HEK293T (cell line): ENCODE results near the gene OTX2.

Experiments used
- CTCF ChIA-PET: fragments of 350-600 bp; formaldehyde crosslinking; extraction: SDS; loops from one replicate; lab custom pipeline; 2021; ENCODE audit warnings: antibody characterized with exemption, inconsistent platforms; lab: Yijun Ruan, JAX
- POLR2A ChIA-PET: fragments of 350-600 bp; formaldehyde crosslinking; extraction: SDS; loops from one replicate; lab custom pipeline; 2020; ENCODE audit warnings: antibody characterized with exemption, inconsistent platforms; lab: Yijun Ruan, JAX
- DNase-seq: peaks from one replicate; pipeline ENCODE4 v3.0.0; 2012; ENCODE audit warnings: mixed read lengths; ENCODE audit errors: extremely low spot score
- ARNT ChIP-seq: fragments of 450-650 bp; IDR thresholded peaks from 2 replicates; pipeline ENCODE4 v1.6.1; 2017; ENCODE audit warnings: mild to moderate bottlenecking
- BHLHE40 ChIP-seq: fragments of 450-650 bp; IDR thresholded peaks from 2 replicates; pipeline ENCODE4 v1.6.1; 2016; ENCODE audit warnings: mild to moderate bottlenecking, moderate library complexity, borderline replicate concordance
- CTBP1 ChIP-seq: fragments of 450-650 bp; IDR thresholded peaks from 2 replicates; pipeline ENCODE4 v1.6.1; 2016; ENCODE audit warnings: borderline replicate concordance
- ELF4 ChIP-seq: fragments of 450-650 bp; IDR thresholded peaks from 2 replicates; pipeline ENCODE4 v1.6.1; 2017; ENCODE audit warnings: antibody characterized with exemption
- FOXA1 ChIP-seq: fragments of 450-650 bp; IDR thresholded peaks from 2 replicates; pipeline ENCODE4 v1.6.1; 2016; ENCODE audit warnings: mild to moderate bottlenecking
- FOXK2 ChIP-seq: fragments of 450-650 bp; IDR thresholded peaks from 2 replicates; pipeline ENCODE4 v1.6.1; 2016; ENCODE audit warnings: mild to moderate bottlenecking
- FOXM1 ChIP-seq: fragments of 450-650 bp; IDR thresholded peaks from 2 replicates; pipeline ENCODE4 v1.6.1; 2017; ENCODE audit warnings: mild to moderate bottlenecking, borderline replicate concordance
- HDGF ChIP-seq: fragments of 450-650 bp; IDR thresholded peaks from 2 replicates; pipeline ENCODE4 v1.6.1; 2017; ENCODE audit warnings: antibody characterized with exemption, borderline replicate concordance
- L3MBTL2 ChIP-seq: fragments of 450-650 bp; conservative IDR thresholded peaks from 2 replicates; pipeline ENCODE4 v1.6.1; 2016; ENCODE audit warnings: mild to moderate bottlenecking
- LEF1 ChIP-seq: fragments of 450-650 bp; IDR thresholded peaks from 2 replicates; pipeline ENCODE4 v1.6.1; 2017; ENCODE audit warnings: mild to moderate bottlenecking, borderline replicate concordance
- NFRKB ChIP-seq: fragments of 450-650 bp; IDR thresholded peaks from 2 replicates; pipeline ENCODE4 v1.6.1; 2016; ENCODE audit warnings: mild to moderate bottlenecking, moderate library complexity
- PKNOX1 ChIP-seq: fragments of 450-650 bp; IDR thresholded peaks from 2 replicates; pipeline ENCODE4 v1.6.1; 2016
- SP1 ChIP-seq: fragments of 450-650 bp; IDR thresholded peaks from 2 replicates; pipeline ENCODE4 v1.6.1; 2017
- SUZ12 ChIP-seq: fragments of 450-650 bp; IDR thresholded peaks from 2 replicates; pipeline ENCODE4 v1.6.1; 2016; ENCODE audit warnings: mild to moderate bottlenecking
- TARDBP ChIP-seq: fragments of 450-650 bp; IDR thresholded peaks from 2 replicates; pipeline ENCODE4 v1.6.1; 2016
- ZNF384 ChIP-seq: fragments of 450-650 bp; IDR thresholded peaks from 2 replicates; pipeline ENCODE4 v1.6.1; 2016

Gene OTX2

GRCh38 chr14:56846970-56847930 lies 37.0 kb upstream of the OTX2 start:
- DNase-seq: no peak
- CTCF ChIA-PET: no interaction called here
- TF ChIP-seq PKNOX1 (no peak), FOXK2 (no peak), HDGF (no peak), FOXA1 (no peak), TARDBP (no peak), LEF1 (no peak), ZNF384 (no peak), SP1 (no peak), NFRKB (no peak), ELF4 (no peak), FOXM1 (no peak), BHLHE40 (no peak), ARNT (no peak), L3MBTL2 (no peak), SUZ12 (no peak), CTBP1 (no peak)
- POLR2A ChIA-PET: no interaction called here

- POLR2A ChIA-PET: no interaction called here
- CTCF ChIA-PET: no interaction called here
- TF ChIP-seq PKNOX1: no peak
- DNase-seq: no peak
Measured at GRCh38 chr14:56844406-56845002, 34.2 kb upstream of the OTX2 start.

- TF ChIP-seq ZNF384 (no peak), LEF1 (no peak), FOXK2 (no peak), BHLHE40 (no peak), HDGF (no peak), NFRKB (no peak), FOXA1 (no peak), PKNOX1 (no peak), ARNT (no peak), ELF4 (no peak), FOXM1 (no peak), SUZ12 (no peak), L3MBTL2 (no peak), SP1 (no peak), CTBP1 (no peak), TARDBP (no peak)
- no peak for DNase-seq
- ChIA-PET POLR2A (no interaction called here), CTCF (no interaction called here)
Measured at GRCh38 chr14:56841611-56842010, 31.3 kb upstream of the OTX2 start.

GRCh38 chr14:56840221-56840620 lies 29.9 kb upstream of the OTX2 start:
- TF ChIP-seq ELF4 (no peak), FOXK2 (no peak), FOXM1 (no peak), BHLHE40 (no peak), NFRKB (no peak), PKNOX1 (no peak), ZNF384 (no peak)
- DNase-seq: no peak
- POLR2A ChIA-PET: no interaction called here
- CTCF ChIA-PET: no interaction called here

GRCh38 chr14:56829151-56829550 lies 18.9 kb upstream of the OTX2 start:
- TF ChIP-seq ARNT (no peak), FOXA1 (no peak), FOXK2 (no peak)
- DNase-seq: no peak
- CTCF ChIA-PET: no interaction called here
- POLR2A ChIA-PET: no interaction called here

GRCh38 chr14:56826214-56826613 lies 15.9 kb upstream of the OTX2 start:
- TF ChIP-seq NFRKB: no peak
- ChIA-PET CTCF (no interaction called here), POLR2A (no interaction called here)
- no peak for DNase-seq
